SK-N-SH treated with all-trans-retinoic acid at 6 μM for 48 hours (cell line): ENCODE results near the gene PDGFB.

Experiments used
- ATAC-seq: fragments of 200-7000 bp; cut with Tn5 transposase; 3 replicates; pipeline ENCODE4 v1.9.1; 2020; ENCODE audit warnings: mild to moderate bottlenecking, moderate library complexity
- ARNTL ChIP-seq: fragments of 450-650 bp; formaldehyde crosslinking; IDR thresholded peaks from 2 replicates; pipeline ENCODE4 v1.5.0; 2020; ENCODE audit warnings: low read depth, mild to moderate bottlenecking, moderate library complexity, borderline replicate concordance
- BACH2 ChIP-seq: fragments of 250-450 bp; sonication (Bioruptor Pico); IDR thresholded peaks from 2 replicates; pipeline ENCODE4 v1.9.0; 2021; ENCODE audit warnings: mild to moderate bottlenecking, borderline replicate concordance
- CSDC2 ChIP-seq: fragments of 250-450 bp; sonication (Bioruptor Pico); IDR thresholded peaks from 2 replicates; pipeline ENCODE4 v1.5.0; 2020; ENCODE audit warnings: mild to moderate bottlenecking, moderate library complexity
- ESRRG ChIP-seq: fragments of 250-450 bp; sonication (Bioruptor Pico); IDR thresholded peaks from 2 replicates; pipeline ENCODE4 v1.6.1; 2021; ENCODE audit warnings: mild to moderate bottlenecking
- GLIS3 ChIP-seq: fragments of 250-450 bp; sonication (Bioruptor Pico); IDR thresholded peaks from 2 replicates; pipeline ENCODE4 v1.5.0; 2020; ENCODE audit warnings: mild to moderate bottlenecking, moderate library complexity
- ISL1 ChIP-seq: fragments of 250-450 bp; sonication (Bioruptor Pico); IDR thresholded peaks from 2 replicates; pipeline ENCODE4 v2.1.2; 2022; ENCODE audit warnings: mild to moderate bottlenecking, moderate library complexity
- OSR1 ChIP-seq: fragments of 250-450 bp; sonication (Bioruptor Pico); IDR thresholded peaks from 2 replicates; pipeline ENCODE4 v1.8.0; 2022; ENCODE audit warnings: moderate library complexity, mild to moderate bottlenecking, inconsistent platforms
- PPARA ChIP-seq: fragments of 250-450 bp; sonication (Bioruptor Pico); IDR thresholded peaks from 2 replicates; pipeline ENCODE4 v1.5.0; 2020; ENCODE audit warnings: mild to moderate bottlenecking, borderline replicate concordance
- RARB ChIP-seq: fragments of 250-450 bp; sonication (Bioruptor Pico); IDR thresholded peaks from 2 replicates; pipeline ENCODE4 v1.8.0; 2021; ENCODE audit warnings: mild to moderate bottlenecking, moderate library complexity
- SNAI2 ChIP-seq: fragments of 250-450 bp; sonication (Bioruptor Pico); IDR thresholded peaks from 2 replicates; pipeline ENCODE4 v1.5.0; 2020; ENCODE audit warnings: mild to moderate bottlenecking, moderate library complexity
- TCF4 ChIP-seq: fragments of 250-450 bp; sonication (Bioruptor Pico); IDR thresholded peaks from 2 replicates; pipeline ENCODE4 v1.8.0; 2021; ENCODE audit warnings: mild to moderate bottlenecking, moderate library complexity, borderline replicate concordance
- TOX ChIP-seq: fragments of 250-450 bp; sonication (Bioruptor Pico); IDR thresholded peaks from 2 replicates; pipeline ENCODE4 v1.8.0; 2021; ENCODE audit warnings: mild to moderate bottlenecking, moderate library complexity, borderline replicate concordance
- ZC3H10 ChIP-seq: fragments of 250-450 bp; sonication (Bioruptor Pico); IDR thresholded peaks from 2 replicates; pipeline ENCODE4 v1.5.1; 2021; ENCODE audit warnings: mild to moderate bottlenecking, moderate library complexity
- ZFP3 ChIP-seq: fragments of 250-450 bp; sonication (Bioruptor Pico); IDR thresholded peaks from 2 replicates; pipeline ENCODE4 v1.5.0; 2020; ENCODE audit warnings: mild to moderate bottlenecking, moderate library complexity
- ZFP30 ChIP-seq: fragments of 450-650 bp; formaldehyde crosslinking; IDR thresholded peaks from 2 replicates; pipeline ENCODE4 v1.5.0; 2022; ENCODE audit warnings: mild to moderate bottlenecking, moderate library complexity
- ZNF565 ChIP-seq: fragments of 450-650 bp; formaldehyde crosslinking; conservative IDR thresholded peaks from 2 replicates; pipeline ENCODE4 v1.5.0; 2020; ENCODE audit warnings: low read depth, mild to moderate bottlenecking, moderate library complexity
- ZNF70 ChIP-seq: fragments of 450-650 bp; formaldehyde crosslinking; IDR thresholded peaks from 2 replicates; pipeline ENCODE4 v1.5.0; 2020; ENCODE audit warnings: mild to moderate bottlenecking, moderate library complexity
- ZNF8 ChIP-seq: fragments of 450-650 bp; formaldehyde crosslinking; IDR thresholded peaks from 2 replicates; pipeline ENCODE4 v1.5.0; 2020; ENCODE audit warnings: mild to moderate bottlenecking, moderate library complexity
- TF ChIP-seq, protein P1 (sequence below): fragments of 250-450 bp; sonication (Bioruptor Pico); IDR thresholded peaks from 2 replicates; pipeline ENCODE4 v1.5.1; 2021; ENCODE audit warnings: mild to moderate bottlenecking, moderate library complexity
- TF ChIP-seq, protein P2 (sequence below): fragments of 250-450 bp; sonication (Bioruptor Pico); IDR thresholded peaks from 2 replicates; pipeline ENCODE4 v1.5.1; 2020; ENCODE audit warnings: low read depth, mild to moderate bottlenecking, moderate library complexity
- TF ChIP-seq, protein P3 (sequence below): fragments of 250-450 bp; sonication (Bioruptor Pico); IDR thresholded peaks from 2 replicates; pipeline ENCODE4 v1.8.0; 2020; ENCODE audit warnings: mild to moderate bottlenecking, moderate library complexity, borderline replicate concordance
- TF ChIP-seq, protein P4 (sequence below): fragments of 250-450 bp; sonication (Bioruptor Pico); IDR thresholded peaks from 2 replicates; pipeline ENCODE4 v1.8.0; 2021; ENCODE audit warnings: low read depth, mild to moderate bottlenecking, moderate library complexity, borderline replicate concordance

PDGFB gene

DNA sequence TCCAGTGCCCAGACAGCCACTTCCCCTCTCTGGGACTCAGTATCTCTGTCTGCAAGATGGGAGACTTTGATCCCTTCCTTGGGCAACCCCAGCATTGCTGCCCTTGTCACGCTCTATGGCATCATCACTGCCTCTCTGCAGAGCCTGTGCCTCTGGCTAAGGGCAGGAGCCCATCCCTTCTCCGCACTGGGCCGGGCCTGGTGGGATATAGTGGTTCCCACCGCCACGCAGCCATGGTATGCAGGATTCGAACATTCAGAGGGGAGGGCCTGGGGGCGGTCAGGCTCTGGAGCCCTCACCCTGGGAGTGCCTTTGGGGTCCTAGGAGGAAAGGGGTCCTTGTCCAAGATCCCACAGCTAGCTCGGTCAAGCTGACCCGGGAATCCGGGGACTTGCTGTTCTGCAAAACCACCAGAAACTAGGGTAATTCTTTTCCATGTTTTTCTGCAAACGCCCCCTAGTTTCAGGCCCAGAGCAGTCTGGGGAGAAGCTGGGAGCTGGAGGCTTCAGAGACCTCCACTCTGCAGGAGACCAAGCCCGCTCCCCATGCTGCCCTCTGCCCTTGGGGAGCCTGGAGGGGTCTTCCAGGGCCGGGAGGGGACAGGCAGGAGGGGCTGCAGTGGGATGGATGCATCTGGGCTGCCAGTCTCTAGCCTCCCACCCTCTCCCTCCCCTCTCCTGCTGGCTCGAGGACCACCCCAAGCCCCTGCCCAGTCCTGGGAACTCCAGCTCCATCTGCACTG, 67.9 kb downstream of the PDGFB start:
- ATAC-seq, result no peak
- TF ChIP-seq ISL1 (CRISPR knock-in tag) (no peak), ARNTL (CRISPR knock-in tag) (no peak), CSDC2 (CRISPR knock-in tag) (no peak), GLIS3 (CRISPR knock-in tag) (no peak), OSR1 (CRISPR knock-in tag) (no peak), SNAI2 (CRISPR knock-in tag) (no peak), BACH2 (CRISPR knock-in tag) (no peak), PPARA (CRISPR knock-in tag) (no peak), ZFP30 (CRISPR knock-in tag) (no peak), RARB (CRISPR knock-in tag) (no peak), ZNF8 (no peak), ZFP3 (CRISPR knock-in tag) (no peak), ZNF565 (no peak), TCF4 (CRISPR knock-in tag) (no peak), ZC3H10 (no peak)
- TF ChIP-seq, protein P1, sequence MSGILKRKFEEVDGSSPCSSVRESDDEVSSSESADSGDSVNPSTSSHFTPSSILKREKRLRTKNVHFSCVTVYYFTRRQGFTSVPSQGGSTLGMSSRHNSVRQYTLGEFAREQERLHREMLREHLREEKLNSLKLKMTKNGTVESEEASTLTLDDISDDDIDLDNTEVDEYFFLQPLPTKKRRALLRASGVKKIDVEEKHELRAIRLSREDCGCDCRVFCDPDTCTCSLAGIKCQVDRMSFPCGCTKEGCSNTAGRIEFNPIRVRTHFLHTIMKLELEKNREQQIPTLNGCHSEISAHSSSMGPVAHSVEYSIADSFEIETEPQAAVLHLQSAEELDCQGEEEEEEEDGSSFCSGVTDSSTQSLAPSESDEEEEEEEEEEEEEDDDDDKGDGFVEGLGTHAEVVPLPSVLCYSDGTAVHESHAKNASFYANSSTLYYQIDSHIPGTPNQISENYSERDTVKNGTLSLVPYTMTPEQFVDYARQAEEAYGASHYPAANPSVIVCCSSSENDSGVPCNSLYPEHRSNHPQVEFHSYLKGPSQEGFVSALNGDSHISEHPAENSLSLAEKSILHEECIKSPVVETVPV (CRISPR knock-in tag), result no peak
- TF ChIP-seq, protein P2, sequence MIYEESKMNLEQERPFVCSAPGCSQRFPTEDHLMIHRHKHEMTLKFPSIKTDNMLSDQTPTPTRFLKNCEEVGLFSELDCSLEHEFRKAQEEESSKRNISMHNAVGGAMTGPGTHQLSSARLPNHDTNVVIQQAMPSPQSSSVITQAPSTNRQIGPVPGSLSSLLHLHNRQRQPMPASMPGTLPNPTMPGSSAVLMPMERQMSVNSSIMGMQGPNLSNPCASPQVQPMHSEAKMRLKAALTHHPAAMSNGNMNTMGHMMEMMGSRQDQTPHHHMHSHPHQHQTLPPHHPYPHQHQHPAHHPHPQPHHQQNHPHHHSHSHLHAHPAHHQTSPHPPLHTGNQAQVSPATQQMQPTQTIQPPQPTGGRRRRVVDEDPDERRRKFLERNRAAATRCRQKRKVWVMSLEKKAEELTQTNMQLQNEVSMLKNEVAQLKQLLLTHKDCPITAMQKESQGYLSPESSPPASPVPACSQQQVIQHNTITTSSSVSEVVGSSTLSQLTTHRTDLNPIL (CRISPR knock-in tag), result no peak
- TF ChIP-seq, protein P3, sequence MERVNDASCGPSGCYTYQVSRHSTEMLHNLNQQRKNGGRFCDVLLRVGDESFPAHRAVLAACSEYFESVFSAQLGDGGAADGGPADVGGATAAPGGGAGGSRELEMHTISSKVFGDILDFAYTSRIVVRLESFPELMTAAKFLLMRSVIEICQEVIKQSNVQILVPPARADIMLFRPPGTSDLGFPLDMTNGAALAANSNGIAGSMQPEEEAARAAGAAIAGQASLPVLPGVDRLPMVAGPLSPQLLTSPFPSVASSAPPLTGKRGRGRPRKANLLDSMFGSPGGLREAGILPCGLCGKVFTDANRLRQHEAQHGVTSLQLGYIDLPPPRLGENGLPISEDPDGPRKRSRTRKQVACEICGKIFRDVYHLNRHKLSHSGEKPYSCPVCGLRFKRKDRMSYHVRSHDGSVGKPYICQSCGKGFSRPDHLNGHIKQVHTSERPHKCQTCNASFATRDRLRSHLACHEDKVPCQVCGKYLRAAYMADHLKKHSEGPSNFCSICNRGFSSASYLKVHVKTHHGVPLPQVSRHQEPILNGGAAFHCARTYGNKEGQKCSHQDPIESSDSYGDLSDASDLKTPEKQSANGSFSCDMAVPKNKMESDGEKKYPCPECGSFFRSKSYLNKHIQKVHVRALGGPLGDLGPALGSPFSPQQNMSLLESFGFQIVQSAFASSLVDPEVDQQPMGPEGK (CRISPR knock-in tag), result no peak
- TF ChIP-seq, all 23 proteins: peak for 0

DNA sequence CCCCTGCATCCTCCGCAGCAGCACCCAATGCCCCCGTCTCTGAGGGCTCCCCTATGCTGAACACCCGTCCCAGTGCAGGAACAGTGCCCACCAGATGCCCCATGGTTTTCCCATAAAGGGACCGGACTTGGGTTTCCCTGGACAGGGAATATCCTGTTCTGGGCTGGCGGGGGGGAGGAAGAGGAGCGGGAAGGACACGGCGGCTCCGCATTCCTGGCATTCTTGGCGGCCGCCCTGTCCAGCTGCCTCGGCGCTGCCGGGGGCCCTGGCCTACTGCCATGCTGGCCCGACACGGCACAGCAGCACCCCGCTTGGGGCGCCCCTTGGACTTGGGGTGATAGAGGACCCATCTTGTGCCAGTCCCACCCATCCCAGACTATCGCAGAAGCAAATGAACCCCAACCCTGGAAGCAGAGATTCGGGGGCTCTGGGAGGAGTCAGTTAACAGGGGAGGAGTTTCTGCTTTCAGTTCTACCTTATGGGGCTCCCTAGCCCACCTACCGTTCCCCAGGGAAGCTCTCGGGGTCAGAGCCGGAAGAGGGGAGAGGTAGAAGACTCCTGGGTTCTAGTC, 68.6 kb downstream of the PDGFB start:
- TF ChIP-seq, protein P1 (CRISPR knock-in tag), result no peak
- TF ChIP-seq BACH2 (CRISPR knock-in tag) (no peak), ARNTL (CRISPR knock-in tag) (no peak), TCF4 (CRISPR knock-in tag) (no peak), PPARA (CRISPR knock-in tag) (no peak), ISL1 (CRISPR knock-in tag) (no peak; the same call in 1 of the 2 replicates), GLIS3 (CRISPR knock-in tag) (no peak)
- peak; percentile 56 for ATAC-seq

DNA sequence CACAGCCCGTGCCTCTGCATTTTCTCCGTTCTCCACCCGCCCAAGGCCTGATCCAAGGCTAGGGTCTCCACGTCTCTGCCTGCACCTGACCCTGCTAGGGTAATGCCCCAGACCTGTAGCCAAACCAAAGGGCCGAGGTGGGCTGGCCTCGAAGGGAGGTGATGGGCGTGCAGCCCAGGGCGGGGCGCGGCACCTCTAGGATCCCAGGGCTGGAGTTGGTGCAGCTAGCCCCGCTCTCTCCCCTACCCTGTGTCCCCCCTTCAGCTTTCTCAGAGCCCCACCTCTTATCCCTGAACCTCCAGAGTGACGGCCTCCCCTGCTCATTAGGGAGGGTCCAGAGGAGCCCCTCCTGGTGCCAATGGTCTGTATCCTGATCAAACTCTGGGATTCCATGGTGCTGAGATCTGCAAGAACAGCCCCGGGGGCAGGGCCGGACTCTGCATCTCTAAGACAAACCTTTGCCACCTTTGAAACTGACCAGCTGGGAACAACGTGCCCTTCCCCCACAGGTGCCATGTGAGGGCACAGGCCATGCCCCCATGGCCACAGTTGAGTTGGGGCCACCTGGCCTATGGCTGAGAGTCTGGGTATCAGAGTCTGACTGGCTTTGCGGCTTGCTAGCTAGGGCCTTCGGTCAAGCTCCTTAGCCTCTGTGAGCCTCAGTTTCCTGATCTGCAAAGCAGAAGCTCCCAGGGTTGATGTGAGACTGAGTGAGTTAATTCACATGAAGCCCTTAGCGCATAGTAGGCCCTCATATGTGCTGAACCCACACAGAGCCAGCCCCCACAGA, 69.2 kb downstream of the PDGFB start:
- ATAC-seq, result no peak
- TF ChIP-seq, protein P1 (CRISPR knock-in tag), result no peak
- TF ChIP-seq CSDC2 (CRISPR knock-in tag) (no peak), TOX (CRISPR knock-in tag) (no peak), ZNF70 (CRISPR knock-in tag) (no peak), SNAI2 (CRISPR knock-in tag) (no peak), TCF4 (CRISPR knock-in tag) (no peak), ZC3H10 (no peak), ZFP30 (CRISPR knock-in tag) (no peak), OSR1 (CRISPR knock-in tag) (no peak), ESRRG (CRISPR knock-in tag) (no peak), ISL1 (CRISPR knock-in tag) (no peak)
- TF ChIP-seq, protein P4, sequence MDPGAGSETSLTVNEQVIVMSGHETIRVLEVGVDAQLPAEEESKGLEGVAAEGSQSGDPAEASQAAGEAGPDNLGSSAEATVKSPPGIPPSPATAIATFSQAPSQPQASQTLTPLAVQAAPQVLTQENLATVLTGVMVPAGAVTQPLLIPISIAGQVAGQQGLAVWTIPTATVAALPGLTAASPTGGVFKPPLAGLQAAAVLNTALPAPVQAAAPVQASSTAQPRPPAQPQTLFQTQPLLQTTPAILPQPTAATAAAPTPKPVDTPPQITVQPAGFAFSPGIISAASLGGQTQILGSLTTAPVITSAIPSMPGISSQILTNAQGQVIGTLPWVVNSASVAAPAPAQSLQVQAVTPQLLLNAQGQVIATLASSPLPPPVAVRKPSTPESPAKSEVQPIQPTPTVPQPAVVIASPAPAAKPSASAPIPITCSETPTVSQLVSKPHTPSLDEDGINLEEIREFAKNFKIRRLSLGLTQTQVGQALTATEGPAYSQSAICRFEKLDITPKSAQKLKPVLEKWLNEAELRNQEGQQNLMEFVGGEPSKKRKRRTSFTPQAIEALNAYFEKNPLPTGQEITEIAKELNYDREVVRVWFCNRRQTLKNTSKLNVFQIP (CRISPR knock-in tag), result no peak
- TF ChIP-seq, protein P3 (CRISPR knock-in tag), result no peak
